ENCODE results near the gene AGBL3.

Gene AGBL3

GRCh38 chr7:134986363-134987251 is at the start of gene AGBL3:
Gene AGBL3 (plus strand): TSS chr7:134986508. CDS start chr7:134987934, 1,426 bp downstream.
- peak; percentile 37 to 98 (median 88) for DNase-seq

- no peak for DNase-seq
Measured at GRCh38 chr7:134936893-134937510, 49.3 kb upstream of the AGBL3 start.

GRCh38 chr7:134938141-134938540 is 48.2 kb upstream of the AGBL3 start:
- no peak for DNase-seq

GRCh38 chr7:134939136-134939535 is 47.2 kb upstream of the AGBL3 start:
- no peak for DNase-seq

GRCh38 chr7:134940729-134941128 is 45.6 kb upstream of the AGBL3 start:
- DNase-seq, result no peak

GRCh38 chr7:134941185-134941900 is 45.0 kb upstream of the AGBL3 start:
- DNase-seq, result no peak

GRCh38 chr7:134941952-134942351 is 44.4 kb upstream of the AGBL3 start:
- no peak for DNase-seq

GRCh38 chr7:134942690-134943466 is 43.4 kb upstream of the AGBL3 start:
- no peak for DNase-seq

GRCh38 chr7:134943785-134944400 is 42.4 kb upstream of the AGBL3 start:
- DNase-seq, result peak in 2 of 51 donors; percentile 4 to 41

- DNase-seq, result no peak
Measured at GRCh38 chr7:134945691-134946090, 40.6 kb upstream of the AGBL3 start.

GRCh38 chr7:134946260-134946659 is 40.0 kb upstream of the AGBL3 start:
- DNase-seq, result no peak

- no peak for DNase-seq
Measured at GRCh38 chr7:134947329-134947728, 39.0 kb upstream of the AGBL3 start.

- no peak for DNase-seq
Measured at GRCh38 chr7:134947831-134948230, 38.5 kb upstream of the AGBL3 start.

- DNase-seq, result no peak
Measured at GRCh38 chr7:134948246-134948645, 38.1 kb upstream of the AGBL3 start.

- no peak for DNase-seq
Measured at GRCh38 chr7:134948736-134949135, 37.6 kb upstream of the AGBL3 start.

- DNase-seq, result no peak
Measured at GRCh38 chr7:134949171-134949570, 37.1 kb upstream of the AGBL3 start.

GRCh38 chr7:134954197-134955082 is 31.9 kb upstream of the AGBL3 start:
- peak in 2 of 51 donors; percentile 4 to 18 for DNase-seq

GRCh38 chr7:134957005-134957404 is 29.3 kb upstream of the AGBL3 start:
- DNase-seq, result no peak

- DNase-seq, result peak in 1 of 51 donors; percentile 8
Measured at GRCh38 chr7:134959810-134960209, 26.5 kb upstream of the AGBL3 start.

- DNase-seq, result no peak
Measured at GRCh38 chr7:134962270-134962780, 24.0 kb upstream of the AGBL3 start.

All from hypothalamus (tissue), 51 donors.